Immature natural killer cell (primary cell): Measurements from ENCODE around the gene FHIT. TPM values are rescaled to one million over a fixed set of nuclear protein-coding genes. Genes with fewer than 3 reads are reported as not detected.
A peak's percentile ranks its signal among the peaks of the same experiment; 100 is the strongest.

ENCODE experiments used
- DNase-seq, 3 donors: peaks; one replicate each; pipeline ENCODE4 v3.0.0; 2022; ENCODE audit warnings: mixed read lengths in 1 of 3
- H3K27ac Mint-ChIP-seq, 6 donors: one replicate each; pipeline ENCODE4 v1.8.0; 2020; ENCODE audit warnings: mixed read lengths in 6 of 6, mild to moderate bottlenecking in 5 of 6, inconsistent platforms in 4 of 6, moderate library complexity in 3 of 6
- H3K27me3 Mint-ChIP-seq, 3 donors: one replicate each; pipeline ENCODE4 v1.8.0; 2020 to 2021; ENCODE audit warnings: low read depth in 3 of 3, mild to moderate bottlenecking in 3 of 3, mixed read lengths in 3 of 3, moderate library complexity in 3 of 3, inconsistent platforms in 1 of 3
- H3K36me3 Mint-ChIP-seq, 3 donors: one replicate each; pipeline ENCODE4 v1.8.0; 2020; ENCODE audit warnings: mixed read lengths in 3 of 3, inconsistent platforms in 2 of 3, mild to moderate bottlenecking in 2 of 3
- H3K4me1 Mint-ChIP-seq, 2 donors: one replicate each; pipeline ENCODE4 v1.8.0; 2020; ENCODE audit warnings: inconsistent platforms in 2 of 2, mild to moderate bottlenecking in 2 of 2, mixed read lengths in 2 of 2, moderate library complexity in 1 of 2
- H3K4me3 Mint-ChIP-seq, 5 donors: one replicate each; pipeline ENCODE4 v1.8.0; 2020; ENCODE audit warnings: mild to moderate bottlenecking in 5 of 5, mixed read lengths in 5 of 5, inconsistent platforms in 3 of 5, moderate library complexity in 3 of 5
- H3K9me3 Mint-ChIP-seq, 6 donors: one replicate each; pipeline ENCODE4 v1.8.0; 2020; ENCODE audit warnings: mild to moderate bottlenecking in 6 of 6, mixed read lengths in 6 of 6, inconsistent platforms in 4 of 6, moderate library complexity in 3 of 6
- polyA plus RNA-seq, 3 donors: library from polyadenylated mRNA; unstranded; fragments of 300-500 nt; fragmentation: Illumina TruSeq; gene quantifications; one replicate each; pipeline ENCODE4 v1.2.3, GENCODE V29; 2021

FHIT gene
- polyA plus RNA-seq, 3 donors from 2014 or later: 2.5 to 8.8 (median 3.9) TPM

GRCh38 chr3:59749291-59749690, 1502.0 kb downstream of the FHIT start:
- H3K36me3 Mint-ChIP-seq: peaks cover 0 to 5% (median 4%) of the 10 kb centered on the region in 3 donors
- H3K4me1 Mint-ChIP-seq: peaks cover 8 to 21% of the 10 kb centered on the region in 2 donors
- H3K27ac Mint-ChIP-seq: no peak overlapping the region
- DNase-seq: no peak
- H3K4me3 Mint-ChIP-seq: no peak overlapping the region
- no peaks in the 10 kb centered on the region for H3K9me3 Mint-ChIP-seq
- H3K27me3 Mint-ChIP-seq: peaks cover 0 to 2% (median 2%) of the 10 kb centered on the region in 3 donors

DNA sequence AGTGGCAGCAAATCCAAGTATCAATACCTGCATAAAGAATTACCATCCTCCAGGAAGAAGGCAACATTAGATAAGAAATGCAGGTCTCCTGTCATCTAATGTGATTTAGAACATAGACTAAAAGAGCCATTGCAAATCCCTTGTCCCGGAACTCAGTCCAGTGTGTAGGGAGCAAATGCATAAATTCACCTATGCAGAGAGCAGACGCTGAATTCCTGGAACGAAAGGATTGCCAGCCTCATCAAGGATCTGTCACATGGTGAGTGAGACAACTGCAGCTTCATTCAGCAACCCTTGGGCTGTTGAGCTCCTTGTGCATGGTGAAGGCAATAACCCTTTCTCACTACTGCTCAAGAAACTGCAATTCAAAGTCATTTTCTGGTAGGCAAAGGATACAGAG, 1504.7 kb downstream of the FHIT start:
- Mint-ChIP-seq H3K9me3 (no peaks in the 10 kb centered on the region), H3K36me3 (peaks cover 0 to 5% (median 4%) of the 10 kb centered on the region in 3 donors), H3K27me3 (peaks cover 0 to 11% (median 2%) of the 10 kb centered on the region in 3 donors), H3K27ac (no peak overlapping the region), H3K4me1 (no peaks in the 10 kb centered on the region), H3K4me3 (no peak overlapping the region)
- no peak for DNase-seq

GRCh38 chr3:59737241-59737640, 1514.0 kb downstream of the FHIT start:
- H3K36me3 Mint-ChIP-seq: no peaks in the 10 kb centered on the region
- H3K4me3 Mint-ChIP-seq: no peak overlapping the region
- no peak for DNase-seq
- H3K9me3 Mint-ChIP-seq: no peaks in the 10 kb centered on the region
- peaks cover 13 to 20% of the 10 kb centered on the region in 2 donors for H3K4me1 Mint-ChIP-seq
- peaks cover 0 to 6% (median 2%) of the 10 kb centered on the region in 3 donors for H3K27me3 Mint-ChIP-seq
- no peak overlapping the region for H3K27ac Mint-ChIP-seq

DNA sequence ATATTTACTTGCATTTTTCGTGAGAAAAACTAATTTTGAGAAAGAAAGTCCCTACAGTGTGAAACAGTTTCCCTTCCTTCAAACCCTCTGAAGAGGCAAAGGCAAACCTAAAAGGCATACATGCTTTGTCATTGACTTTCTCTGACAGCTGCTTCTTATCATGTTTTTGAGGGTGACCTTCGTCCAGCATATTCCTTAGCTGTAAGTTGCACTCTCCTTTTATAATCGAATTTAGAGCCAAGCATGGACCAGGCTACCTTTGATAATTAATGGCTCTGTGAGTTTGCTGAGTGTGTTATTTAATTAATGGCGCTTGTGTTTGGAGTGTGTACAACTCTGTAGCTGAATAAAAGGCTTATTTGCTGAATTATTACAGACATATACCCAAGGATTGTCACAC, 1517.2 kb downstream of the FHIT start:
- no peaks in the 10 kb centered on the region for H3K36me3 Mint-ChIP-seq
- peaks cover 20 to 36% of the 10 kb centered on the region in 2 donors for H3K4me1 Mint-ChIP-seq
- no peaks in the 10 kb centered on the region for H3K9me3 Mint-ChIP-seq
- peaks cover 1 to 7% (median 2%) of the 10 kb centered on the region in 3 donors for H3K27me3 Mint-ChIP-seq
- no peak overlapping the region for H3K27ac Mint-ChIP-seq
- H3K4me3 Mint-ChIP-seq: peak overlapping the region in 1 of 5 donors; percentile 18
- DNase-seq: no peak

- Mint-ChIP-seq H3K4me1 (peaks cover 20 to 36% of the 10 kb centered on the region in 2 donors), H3K4me3 (peak overlapping the region in 1 of 5 donors; percentile 7), H3K9me3 (no peaks in the 10 kb centered on the region)
These were observed 1518.0 kb downstream of the FHIT start for GRCh38 chr3:59733041-59733809.

GRCh38 chr3:59731943-59732342, 1519.3 kb downstream of the FHIT start:
- Mint-ChIP-seq H3K36me3 (no peaks in the 10 kb centered on the region), H3K4me1 (peaks cover 20 to 47% of the 10 kb centered on the region in 2 donors), H3K27ac (peak overlapping the region in 2 of 6 donors; percentile 22 to 24), H3K4me3 (peak overlapping the region in 4 of 5 donors; percentile 4 to 10 (median 8)), H3K27me3 (peaks cover 1 to 8% (median 2%) of the 10 kb centered on the region in 3 donors), H3K9me3 (no peaks in the 10 kb centered on the region)
- peak in 1 of 3 donors; percentile 5 for DNase-seq

More at GRCh38 chr3:59733041-59733809, 1518.0 kb downstream of the FHIT start:
- H3K27me3 Mint-ChIP-seq: peaks cover 1 to 7% (median 2%) of the 10 kb centered on the region in 3 donors
- DNase-seq: no peak
- H3K36me3 Mint-ChIP-seq: no peaks in the 10 kb centered on the region
- no peak overlapping the region for H3K27ac Mint-ChIP-seq

- no peaks in the 10 kb centered on the region for H3K36me3 Mint-ChIP-seq
- peaks cover 2 to 10% (median 4%) of the 10 kb centered on the region in 3 donors for H3K27me3 Mint-ChIP-seq
- H3K27ac Mint-ChIP-seq: no peak overlapping the region
- no peak for DNase-seq
- no peaks in the 10 kb centered on the region for H3K9me3 Mint-ChIP-seq
- H3K4me1 Mint-ChIP-seq: peaks cover 21 to 60% of the 10 kb centered on the region in 2 donors
- no peak overlapping the region for H3K4me3 Mint-ChIP-seq
These were observed 1520.7 kb downstream of the FHIT start for GRCh38 chr3:59730591-59730990.

DNA sequence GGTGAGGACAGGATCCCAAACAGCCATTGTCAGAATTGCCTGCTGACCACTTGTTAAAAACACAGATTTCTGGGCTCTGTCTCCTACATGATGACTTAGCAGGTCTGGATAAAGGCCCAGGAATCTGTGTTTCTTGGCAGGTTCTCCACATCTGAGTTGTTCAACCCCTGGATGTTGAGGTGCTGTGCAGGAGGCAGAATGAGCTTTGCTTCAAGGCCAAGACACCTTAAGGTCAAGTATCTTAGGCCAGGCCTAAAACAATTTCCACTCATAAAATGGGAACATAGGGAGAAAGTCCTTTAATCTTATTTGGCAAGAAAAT, 1522.7 kb downstream of the FHIT start:
- no peak overlapping the region for H3K4me3 Mint-ChIP-seq
- no peaks in the 10 kb centered on the region for H3K9me3 Mint-ChIP-seq
- H3K27ac Mint-ChIP-seq: no peak overlapping the region
- peaks cover 2 to 8% (median 3%) of the 10 kb centered on the region in 3 donors for H3K27me3 Mint-ChIP-seq
- peaks cover 21 to 58% of the 10 kb centered on the region in 2 donors for H3K4me1 Mint-ChIP-seq
- no peak for DNase-seq
- peaks cover 0 to 9% (median 0%) of the 10 kb centered on the region in 3 donors for H3K36me3 Mint-ChIP-seq

- Mint-ChIP-seq H3K27me3 (peaks cover 2 to 8% (median 3%) of the 10 kb centered on the region in 3 donors), H3K4me3 (no peak overlapping the region), H3K4me1 (peaks cover 16 to 53% of the 10 kb centered on the region in 2 donors)
These were observed 1523.2 kb downstream of the FHIT start for GRCh38 chr3:59727902-59728586.

GRCh38 chr3:59726279-59726678, 1525.0 kb downstream of the FHIT start:
- Mint-ChIP-seq H3K4me3 (no peak overlapping the region), H3K4me1 (peaks cover 1 to 36% of the 10 kb centered on the region in 2 donors), H3K9me3 (no peaks in the 10 kb centered on the region), H3K27ac (no peak overlapping the region), H3K27me3 (peaks cover 0 to 4% (median 3%) of the 10 kb centered on the region in 3 donors), H3K36me3 (peaks cover 0 to 9% (median 0%) of the 10 kb centered on the region in 3 donors)
- DNase-seq: no peak

More at GRCh38 chr3:59727902-59728586, 1523.2 kb downstream of the FHIT start:
- no peak for DNase-seq
- Mint-ChIP-seq H3K27ac (no peak overlapping the region), H3K36me3 (peaks cover 0 to 9% (median 0%) of the 10 kb centered on the region in 3 donors), H3K9me3 (no peaks in the 10 kb centered on the region)

GRCh38 chr3:59717679-59718205, 1533.5 kb downstream of the FHIT start:
- DNase-seq: no peak
- H3K4me1 Mint-ChIP-seq: no peaks in the 10 kb centered on the region
- H3K4me3 Mint-ChIP-seq: no peak overlapping the region
- H3K27me3 Mint-ChIP-seq: peaks cover 0 to 14% (median 0%) of the 10 kb centered on the region in 3 donors
- H3K27ac Mint-ChIP-seq: no peak overlapping the region
- peaks cover 0 to 6% (median 0%) of the 10 kb centered on the region in 6 donors for H3K9me3 Mint-ChIP-seq
- H3K36me3 Mint-ChIP-seq: peaks cover 0 to 4% (median 0%) of the 10 kb centered on the region in 3 donors

- no peak for DNase-seq
- H3K27ac Mint-ChIP-seq: no peak overlapping the region
- H3K27me3 Mint-ChIP-seq: peaks cover 0 to 12% (median 0%) of the 10 kb centered on the region in 3 donors
- H3K4me1 Mint-ChIP-seq: no peaks in the 10 kb centered on the region
- H3K36me3 Mint-ChIP-seq: peaks cover 0 to 4% (median 0%) of the 10 kb centered on the region in 3 donors
- H3K4me3 Mint-ChIP-seq: no peak overlapping the region
- peaks cover 0 to 7% (median 0%) of the 10 kb centered on the region in 6 donors for H3K9me3 Mint-ChIP-seq
These were observed 1537.2 kb downstream of the FHIT start for GRCh38 chr3:59714066-59714465.

GRCh38 chr3:59710554-59710953, 1540.7 kb downstream of the FHIT start:
- Mint-ChIP-seq H3K9me3 (peaks cover 0 to 7% (median 0%) of the 10 kb centered on the region in 6 donors), H3K36me3 (peaks cover 0 to 4% (median 0%) of the 10 kb centered on the region in 3 donors), H3K27me3 (peaks cover 0 to 7% (median 0%) of the 10 kb centered on the region in 3 donors), H3K27ac (no peak overlapping the region), H3K4me1 (no peaks in the 10 kb centered on the region), H3K4me3 (no peak overlapping the region)
- no peak for DNase-seq
